ENCODE data around the gene GXYLT2. TPM values are rescaled to one million over a fixed set of nuclear protein-coding genes. Genes with fewer than 3 reads are reported as not detected.
A peak's percentile ranks its signal among the peaks of the same experiment; 100 is the strongest.

Gene GXYLT2
- total and polyA plus RNA-seq, 2 experiments from 2014 or later = 2.0 to 5.8 TPM

DNA sequence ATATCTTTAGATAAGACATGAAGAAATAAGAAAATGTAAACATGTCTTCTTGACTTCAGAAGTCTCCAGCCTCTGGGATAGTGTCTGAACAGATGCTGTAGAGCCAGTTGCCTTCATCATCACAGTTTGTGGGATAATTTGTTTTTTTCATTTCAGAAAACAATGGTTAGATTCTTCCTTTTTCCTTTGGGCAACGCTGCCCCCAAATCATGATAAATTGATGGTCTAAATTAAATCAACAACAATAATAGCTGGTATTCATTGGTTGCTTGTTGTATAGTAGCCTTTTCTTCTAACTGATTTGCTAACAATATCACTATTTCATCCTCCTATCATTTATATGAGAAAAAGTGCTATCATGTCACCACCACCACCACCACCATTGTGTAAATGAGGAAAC is 27.0 kb upstream of the GXYLT2 start (continued):
- TF ChIP-seq EZH2phosphoT487 (IDR thresholded peaks at IDR 0.05; ENCODE audit: unreplicated experiment) (no peak), NANOG (IDR thresholded peaks at IDR 0.05; ENCODE audit: borderline replicate concordance) (no peak), JUNB (IDR thresholded peaks at IDR 0.05; ENCODE audit: unreplicated experiment) (no peak), ZNF114 (CRISPR knock-in tag; IDR thresholded peaks at IDR 0.05) (no peak), POLR2AphosphoS5 (IDR thresholded peaks at IDR 0.05; ENCODE audit: low read depth) (no peak)
- TF ChIP-seq, protein P1, sequence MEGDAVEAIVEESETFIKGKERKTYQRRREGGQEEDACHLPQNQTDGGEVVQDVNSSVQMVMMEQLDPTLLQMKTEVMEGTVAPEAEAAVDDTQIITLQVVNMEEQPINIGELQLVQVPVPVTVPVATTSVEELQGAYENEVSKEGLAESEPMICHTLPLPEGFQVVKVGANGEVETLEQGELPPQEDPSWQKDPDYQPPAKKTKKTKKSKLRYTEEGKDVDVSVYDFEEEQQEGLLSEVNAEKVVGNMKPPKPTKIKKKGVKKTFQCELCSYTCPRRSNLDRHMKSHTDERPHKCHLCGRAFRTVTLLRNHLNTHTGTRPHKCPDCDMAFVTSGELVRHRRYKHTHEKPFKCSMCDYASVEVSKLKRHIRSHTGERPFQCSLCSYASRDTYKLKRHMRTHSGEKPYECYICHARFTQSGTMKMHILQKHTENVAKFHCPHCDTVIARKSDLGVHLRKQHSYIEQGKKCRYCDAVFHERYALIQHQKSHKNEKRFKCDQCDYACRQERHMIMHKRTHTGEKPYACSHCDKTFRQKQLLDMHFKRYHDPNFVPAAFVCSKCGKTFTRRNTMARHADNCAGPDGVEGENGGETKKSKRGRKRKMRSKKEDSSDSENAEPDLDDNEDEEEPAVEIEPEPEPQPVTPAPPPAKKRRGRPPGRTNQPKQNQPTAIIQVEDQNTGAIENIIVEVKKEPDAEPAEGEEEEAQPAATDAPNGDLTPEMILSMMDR (conservative IDR thresholded peaks at IDR 0.05; ENCODE audit: low read depth in 2 of 2) = no peak
- TF ChIP-seq, protein P2, sequence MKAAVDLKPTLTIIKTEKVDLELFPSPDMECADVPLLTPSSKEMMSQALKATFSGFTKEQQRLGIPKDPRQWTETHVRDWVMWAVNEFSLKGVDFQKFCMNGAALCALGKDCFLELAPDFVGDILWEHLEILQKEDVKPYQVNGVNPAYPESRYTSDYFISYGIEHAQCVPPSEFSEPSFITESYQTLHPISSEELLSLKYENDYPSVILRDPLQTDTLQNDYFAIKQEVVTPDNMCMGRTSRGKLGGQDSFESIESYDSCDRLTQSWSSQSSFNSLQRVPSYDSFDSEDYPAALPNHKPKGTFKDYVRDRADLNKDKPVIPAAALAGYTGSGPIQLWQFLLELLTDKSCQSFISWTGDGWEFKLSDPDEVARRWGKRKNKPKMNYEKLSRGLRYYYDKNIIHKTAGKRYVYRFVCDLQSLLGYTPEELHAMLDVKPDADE (IDR thresholded peaks at IDR 0.05) = no peak

DNA sequence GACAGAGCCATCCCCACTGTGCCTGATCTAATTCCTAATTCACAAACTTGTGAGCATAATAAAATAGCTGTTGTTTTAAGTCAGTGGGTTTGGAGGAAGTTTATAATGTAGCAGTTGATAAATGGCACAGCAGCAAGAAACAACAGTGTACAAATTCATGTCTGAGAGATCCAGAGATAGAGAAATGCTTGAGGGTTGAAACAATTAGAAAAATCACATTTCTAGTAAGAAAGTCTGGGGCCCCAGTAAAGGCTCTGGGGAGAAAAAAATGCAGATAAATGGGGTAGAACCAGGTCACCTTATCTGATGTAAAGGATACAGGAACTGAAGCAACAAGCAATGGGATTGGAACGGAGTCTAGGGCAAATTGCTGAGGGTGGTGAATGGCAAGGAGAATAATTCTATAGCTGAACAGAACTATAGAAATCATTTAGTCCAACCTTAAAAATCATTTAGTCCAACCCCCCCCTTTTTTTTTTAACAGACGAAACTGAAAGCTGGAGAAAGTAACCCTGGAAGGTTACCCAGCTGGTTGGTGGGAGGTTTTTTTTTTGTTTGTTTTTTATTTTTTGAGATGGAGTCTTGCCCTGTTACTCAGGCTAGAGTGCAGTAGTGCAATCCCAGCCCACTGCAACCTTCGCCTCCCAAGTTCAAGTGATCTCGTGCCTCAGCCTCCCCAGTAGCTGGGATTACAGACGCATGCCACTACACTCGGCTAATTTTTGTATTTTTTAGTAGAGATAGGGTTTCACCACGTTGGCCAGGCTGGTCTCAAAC is 25.3 kb upstream of the GXYLT2 start:
- Histone ChIP-seq H3K9me2 (ENCODE audit: insufficient read depth) (no peaks in the 10 kb centered on the region), H4K20me1 (replicated peaks; ENCODE audit: insufficient read depth) (no peaks in the 10 kb centered on the region), H3K4me1 (ENCODE audit: insufficient read depth) (no peaks in the 10 kb centered on the region), H3F3A (replicated peaks; ENCODE audit: low read depth) (no peaks in the 10 kb centered on the region), H3K27ac (ENCODE audit: low read depth) (no peak overlapping the region), H3K4me2 (no peak overlapping the region), H3K79me2 (replicated peaks; ENCODE audit: insufficient read depth) (no peaks in the 10 kb centered on the region), H3K4me3 (no peak overlapping the region), H2AFZ (peak overlapping the region; percentile 69; the same call in 1 of the 2 replicates), H3K36me3 (ENCODE audit: insufficient read depth) (no peaks in the 10 kb centered on the region), H3K27me3 (ENCODE audit: insufficient read depth) (no peaks in the 10 kb centered on the region)
- no peaks in the 10 kb centered on the region for H3K36me3 Mint-ChIP-seq (ENCODE audit: low read depth)
- H3K9me3 Mint-ChIP-seq = no peaks in the 10 kb centered on the region
- no peak overlapping the region for H3K27ac Mint-ChIP-seq
- H3K4me1 Mint-ChIP-seq = no peaks in the 10 kb centered on the region
- ATAC-seq (no peak), DNase-seq (ENCODE audit: low spot score) (no peak)
- H3K4me3 Mint-ChIP-seq = no peak overlapping the region
- H3K27me3 Mint-ChIP-seq (ENCODE audit: insufficient read depth, low read depth, poor library complexity) = no peaks in the 10 kb centered on the region
- no peak for TF ChIP-seq POLR2AphosphoS5 (IDR thresholded peaks at IDR 0.05; ENCODE audit: low read depth)
- TF ChIP-seq EZH2phosphoT487 (IDR thresholded peaks at IDR 0.05; ENCODE audit: unreplicated experiment) = no peak
- TF ChIP-seq, protein P3, sequence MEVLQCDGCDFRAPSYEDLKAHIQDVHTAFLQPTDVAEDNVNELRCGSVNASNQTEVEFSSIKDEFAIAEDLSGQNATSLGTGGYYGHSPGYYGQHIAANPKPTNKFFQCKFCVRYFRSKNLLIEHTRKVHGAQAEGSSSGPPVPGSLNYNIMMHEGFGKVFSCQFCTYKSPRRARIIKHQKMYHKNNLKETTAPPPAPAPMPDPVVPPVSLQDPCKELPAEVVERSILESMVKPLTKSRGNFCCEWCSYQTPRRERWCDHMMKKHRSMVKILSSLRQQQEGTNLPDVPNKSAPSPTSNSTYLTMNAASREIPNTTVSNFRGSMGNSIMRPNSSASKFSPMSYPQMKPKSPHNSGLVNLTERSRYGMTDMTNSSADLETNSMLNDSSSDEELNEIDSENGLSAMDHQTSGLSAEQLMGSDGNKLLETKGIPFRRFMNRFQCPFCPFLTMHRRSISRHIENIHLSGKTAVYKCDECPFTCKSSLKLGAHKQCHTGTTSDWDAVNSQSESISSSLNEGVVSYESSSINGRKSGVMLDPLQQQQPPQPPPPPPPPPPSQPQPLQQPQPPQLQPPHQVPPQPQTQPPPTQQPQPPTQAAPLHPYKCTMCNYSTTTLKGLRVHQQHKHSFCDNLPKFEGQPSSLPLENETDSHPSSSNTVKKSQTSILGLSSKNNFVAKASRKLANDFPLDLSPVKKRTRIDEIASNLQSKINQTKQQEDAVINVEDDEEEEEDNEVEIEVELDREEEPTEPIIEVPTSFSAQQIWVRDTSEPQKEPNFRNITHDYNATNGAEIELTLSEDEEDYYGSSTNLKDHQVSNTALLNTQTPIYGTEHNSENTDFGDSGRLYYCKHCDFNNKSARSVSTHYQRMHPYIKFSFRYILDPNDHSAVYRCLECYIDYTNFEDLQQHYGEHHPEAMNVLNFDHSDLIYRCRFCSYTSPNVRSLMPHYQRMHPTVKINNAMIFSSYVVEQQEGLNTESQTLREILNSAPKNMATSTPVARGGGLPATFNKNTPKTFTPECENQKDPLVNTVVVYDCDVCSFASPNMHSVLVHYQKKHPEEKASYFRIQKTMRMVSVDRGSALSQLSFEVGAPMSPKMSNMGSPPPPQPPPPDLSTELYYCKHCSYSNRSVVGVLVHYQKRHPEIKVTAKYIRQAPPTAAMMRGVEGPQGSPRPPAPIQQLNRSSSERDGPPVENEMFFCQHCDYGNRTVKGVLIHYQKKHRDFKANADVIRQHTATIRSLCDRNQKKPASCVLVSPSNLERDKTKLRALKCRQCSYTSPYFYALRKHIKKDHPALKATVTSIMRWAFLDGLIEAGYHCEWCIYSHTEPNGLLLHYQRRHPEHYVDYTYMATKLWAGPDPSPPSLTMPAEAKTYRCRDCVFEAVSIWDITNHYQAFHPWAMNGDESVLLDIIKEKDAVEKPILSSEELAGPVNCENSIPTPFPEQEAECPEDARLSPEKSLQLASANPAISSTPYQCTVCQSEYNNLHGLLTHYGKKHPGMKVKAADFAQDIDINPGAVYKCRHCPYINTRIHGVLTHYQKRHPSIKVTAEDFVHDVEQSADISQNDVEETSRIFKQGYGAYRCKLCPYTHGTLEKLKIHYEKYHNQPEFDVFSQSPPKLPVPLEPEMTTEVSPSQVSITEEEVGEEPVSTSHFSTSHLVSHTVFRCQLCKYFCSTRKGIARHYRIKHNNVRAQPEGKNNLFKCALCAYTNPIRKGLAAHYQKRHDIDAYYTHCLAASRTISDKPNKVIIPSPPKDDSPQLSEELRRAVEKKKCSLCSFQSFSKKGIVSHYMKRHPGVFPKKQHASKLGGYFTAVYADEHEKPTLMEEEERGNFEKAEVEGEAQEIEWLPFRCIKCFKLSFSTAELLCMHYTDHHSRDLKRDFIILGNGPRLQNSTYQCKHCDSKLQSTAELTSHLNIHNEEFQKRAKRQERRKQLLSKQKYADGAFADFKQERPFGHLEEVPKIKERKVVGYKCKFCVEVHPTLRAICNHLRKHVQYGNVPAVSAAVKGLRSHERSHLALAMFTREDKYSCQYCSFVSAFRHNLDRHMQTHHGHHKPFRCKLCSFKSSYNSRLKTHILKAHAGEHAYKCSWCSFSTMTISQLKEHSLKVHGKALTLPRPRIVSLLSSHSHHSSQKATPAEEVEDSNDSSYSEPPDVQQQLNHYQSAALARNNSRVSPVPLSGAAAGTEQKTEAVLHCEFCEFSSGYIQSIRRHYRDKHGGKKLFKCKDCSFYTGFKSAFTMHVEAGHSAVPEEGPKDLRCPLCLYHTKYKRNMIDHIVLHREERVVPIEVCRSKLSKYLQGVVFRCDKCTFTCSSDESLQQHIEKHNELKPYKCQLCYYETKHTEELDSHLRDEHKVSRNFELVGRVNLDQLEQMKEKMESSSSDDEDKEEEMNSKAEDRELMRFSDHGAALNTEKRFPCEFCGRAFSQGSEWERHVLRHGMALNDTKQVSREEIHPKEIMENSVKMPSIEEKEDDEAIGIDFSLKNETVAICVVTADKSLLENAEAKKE (CRISPR knock-in tag; IDR thresholded peaks at IDR 0.05) = no peak
- no peak for TF ChIP-seq EZH2 (IDR thresholded peaks at IDR 0.05; ENCODE audit: low read depth, unreplicated experiment)
- TF ChIP-seq NANOG (IDR thresholded peaks at IDR 0.05; ENCODE audit: borderline replicate concordance) = no peak
- TF ChIP-seq ZNF331 (CRISPR knock-in tag; IDR thresholded peaks at IDR 0.05; ENCODE audit: low read depth) = no peak
- TF ChIP-seq JUNB (IDR thresholded peaks at IDR 0.05; ENCODE audit: unreplicated experiment) = no peak
- TF ChIP-seq CREB1 (CRISPR knock-in tag; IDR thresholded peaks at IDR 0.05; ENCODE audit: low read depth) = no peak
- no peak for TF ChIP-seq ZNF114 (CRISPR knock-in tag; IDR thresholded peaks at IDR 0.05)
- TF ChIP-seq, protein P2 (IDR thresholded peaks at IDR 0.05) = no peak
- no peak for TF ChIP-seq STAT1 (IDR thresholded peaks at IDR 0.05; ENCODE audit: unreplicated experiment)

Data from GM23338 (cell line).